Measurements from ENCODE around the gene TNRC6A.
"Not testable (repeated sequence)": the region's sequence is repeated elsewhere in the genome, so short reads cannot be mapped to it uniquely, and the experiment has no call there.

Gene TNRC6A

DNA sequence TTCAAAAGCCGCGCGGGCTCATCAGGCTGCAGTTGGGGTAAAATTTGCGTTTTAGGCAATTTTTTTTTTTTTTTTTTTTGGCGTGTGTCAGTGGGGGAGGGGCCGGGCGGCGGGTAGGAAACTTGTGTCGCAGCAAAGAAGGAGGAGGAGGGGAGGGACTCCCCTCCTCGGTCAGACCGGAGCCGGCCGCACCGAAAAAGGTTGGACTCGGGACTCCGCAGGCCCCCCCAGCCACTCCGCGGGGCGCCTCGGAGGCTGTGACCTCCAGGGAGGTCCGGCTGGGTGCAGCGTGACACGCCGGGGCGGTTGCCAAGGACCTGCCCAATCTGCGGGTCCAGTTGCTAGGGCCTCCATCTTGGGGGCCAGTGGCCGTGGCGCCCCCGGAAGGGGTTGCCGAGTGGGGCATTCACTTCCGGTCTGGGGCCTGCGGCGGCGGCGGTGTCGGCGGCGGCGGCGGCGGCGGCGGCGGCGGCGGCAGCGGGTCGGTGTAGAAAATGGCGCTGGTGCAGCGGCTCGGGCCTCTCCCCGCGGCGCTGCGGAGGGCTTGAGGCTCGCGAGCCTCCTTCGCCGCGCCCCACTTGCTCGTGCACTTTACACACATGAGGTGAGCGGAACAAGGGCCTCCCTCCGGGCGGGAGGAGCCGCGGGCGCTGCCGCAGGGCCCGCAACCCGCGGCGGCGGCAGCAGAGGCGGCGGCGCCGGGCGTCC, at the start of gene TNRC6A:
TNRC6A (plus strand) TSS at position 409 of the 708 bp plus-strand sequence; CDS start at position 600, 191 bp downstream.
- peak; percentile 88 for DNase-seq (ENCODE audit: low spot score)

DNA sequence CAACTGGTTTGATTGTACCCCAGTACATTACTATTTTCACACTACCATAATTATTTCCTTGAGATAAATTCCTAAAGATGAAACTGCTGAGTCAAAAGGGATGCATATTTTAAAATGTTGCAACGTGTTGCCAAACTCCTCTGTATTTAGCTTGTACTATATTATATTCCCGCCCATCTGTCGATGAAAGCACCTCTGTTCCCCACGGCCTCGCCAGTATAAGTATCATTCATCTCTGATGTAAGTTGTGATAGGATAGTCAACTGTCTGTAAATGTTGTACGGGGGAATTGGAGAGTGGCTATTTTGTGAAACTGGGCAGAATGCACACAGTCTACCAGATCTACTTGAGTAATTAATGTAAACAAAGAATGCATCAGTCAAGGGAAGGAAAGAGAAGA, 47.7 kb upstream of the TNRC6A start:
- no peak for DNase-seq (ENCODE audit: low spot score)

DNA sequence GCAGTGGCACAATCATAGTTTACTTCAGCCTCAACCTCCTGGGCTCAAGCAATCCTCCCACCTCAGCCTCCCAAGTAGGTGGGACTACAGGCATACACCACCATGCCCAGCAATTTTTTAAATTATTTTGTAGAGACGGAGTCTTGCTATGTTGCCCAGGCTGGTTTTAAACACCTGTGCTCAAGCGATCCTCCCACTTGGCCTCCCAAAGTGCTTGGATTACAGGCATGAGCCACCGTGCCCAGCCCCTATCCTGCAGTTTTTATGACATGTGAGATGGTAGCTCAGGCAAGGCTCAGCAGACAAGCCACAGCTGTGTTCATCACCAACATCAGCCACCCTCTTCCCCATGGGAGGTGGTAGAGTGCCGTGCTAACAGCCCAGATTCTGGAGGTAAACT, 46.2 kb upstream of the TNRC6A start:
- DNase-seq (ENCODE audit: low spot score), result no peak

DNA sequence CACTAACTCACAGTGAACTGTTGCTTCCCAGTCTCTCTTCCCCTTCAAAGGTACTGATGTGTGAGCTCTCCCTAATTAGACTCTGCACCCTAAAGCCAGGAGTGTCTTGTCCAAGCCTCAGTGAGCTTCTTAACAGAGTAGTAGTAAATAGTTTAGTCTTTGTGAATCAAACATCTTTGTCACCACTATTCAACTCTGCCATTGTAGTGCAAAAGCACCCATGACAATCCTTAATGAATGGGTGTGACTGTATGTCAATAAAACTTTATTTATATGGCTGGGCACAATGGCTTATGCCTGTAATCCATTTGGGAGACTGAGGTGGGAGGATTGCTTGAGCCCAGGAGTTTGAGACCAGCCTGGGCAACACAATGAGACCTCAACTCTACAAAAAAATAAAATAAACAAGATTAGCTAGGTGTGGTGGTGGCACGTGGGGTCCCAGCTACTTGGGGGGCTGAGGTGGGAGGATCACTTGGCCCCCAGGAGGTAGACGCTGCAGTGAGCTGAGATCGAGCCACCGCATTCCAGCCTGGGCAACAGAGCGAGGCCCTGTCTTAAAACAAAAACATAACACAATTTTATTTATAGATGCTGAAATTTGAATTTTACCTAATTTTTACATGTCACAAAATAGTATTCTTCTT, 45.5 kb upstream of the TNRC6A start:
- DNase-seq (ENCODE audit: low spot score), result no peak

DNA sequence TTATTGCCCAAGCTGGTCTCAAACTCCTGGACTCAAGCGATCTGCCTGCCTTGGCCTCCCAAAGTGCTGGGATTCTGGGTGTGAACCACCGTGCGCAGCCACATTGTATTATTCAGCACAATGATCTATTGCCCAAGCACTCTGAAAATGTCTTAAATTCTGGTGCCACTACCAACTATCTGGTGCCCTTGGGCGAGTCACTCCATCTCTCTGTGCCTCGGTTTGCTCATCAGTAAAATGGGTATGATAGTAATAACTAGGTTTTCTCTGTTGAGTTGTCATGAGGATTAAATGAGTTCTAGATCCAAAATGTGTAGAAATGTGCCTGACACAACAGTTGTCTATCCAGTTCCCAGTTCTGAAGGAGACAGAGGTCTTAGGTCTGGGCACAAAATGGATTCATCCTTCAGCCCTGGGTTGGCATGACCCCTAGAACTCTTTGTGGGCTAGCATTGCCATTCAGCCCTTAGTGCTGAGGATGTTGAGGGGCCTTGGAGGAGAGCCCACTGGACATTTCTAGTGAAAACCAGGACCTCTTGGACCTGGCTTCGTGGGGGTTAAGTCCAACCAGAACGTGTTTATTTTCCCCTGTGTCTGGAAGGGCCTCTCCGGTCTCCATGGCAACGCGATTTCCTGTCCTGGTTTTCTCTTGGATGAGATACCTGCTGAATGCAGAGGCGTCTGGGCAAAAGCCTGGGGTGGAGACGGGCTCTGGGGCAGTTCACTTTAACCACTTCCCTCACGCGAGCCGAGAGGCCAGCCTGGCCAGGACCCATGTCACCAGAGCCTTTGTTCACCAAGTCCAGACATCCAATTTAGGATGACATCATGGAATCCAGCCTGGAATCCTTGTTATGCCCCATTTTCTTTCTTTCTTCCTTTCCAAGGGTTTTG, 43.7 kb upstream of the TNRC6A start:
- DNase-seq (ENCODE audit: low spot score), result no peak

DNA sequence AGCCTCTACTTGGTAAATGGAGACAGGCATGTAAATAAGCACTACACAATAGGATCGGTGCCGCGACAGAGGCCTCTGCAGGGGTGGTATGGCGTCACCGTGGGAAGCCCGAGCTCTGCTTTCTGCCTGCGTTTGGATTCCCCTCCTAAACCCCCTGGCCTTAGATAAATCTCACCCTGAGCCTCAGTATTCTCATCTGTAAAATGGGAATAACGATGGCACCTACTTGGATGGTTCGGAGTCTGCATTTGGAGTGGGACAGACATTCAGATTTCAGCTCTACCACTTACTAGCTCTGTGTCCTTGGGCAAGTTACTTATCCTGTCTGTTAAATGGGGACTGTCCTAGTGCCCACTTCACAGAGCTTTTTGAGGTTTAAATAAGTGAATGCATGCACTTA, 42.8 kb upstream of the TNRC6A start:
- DNase-seq (ENCODE audit: low spot score), result no peak

DNA sequence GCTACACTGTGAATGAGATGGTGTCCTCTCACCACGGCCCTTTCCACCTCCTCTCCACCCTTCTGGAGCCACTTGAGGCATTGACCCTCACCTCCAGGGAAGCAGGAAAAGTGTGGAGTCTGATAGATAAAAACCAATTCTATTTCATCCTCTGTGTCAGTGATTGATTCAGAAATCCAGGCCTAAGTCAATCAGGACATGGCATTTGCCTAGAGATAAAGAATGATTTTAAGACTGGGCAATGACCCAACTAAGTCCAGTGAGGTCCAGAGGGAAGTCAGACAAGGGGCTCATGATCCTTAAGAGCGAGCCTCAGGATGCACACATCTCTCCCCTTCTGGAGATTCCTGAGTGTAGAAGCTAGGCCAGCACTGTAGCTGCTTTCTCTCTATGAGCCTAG, 41.1 kb upstream of the TNRC6A start:
- DNase-seq (ENCODE audit: low spot score), result no peak

DNA sequence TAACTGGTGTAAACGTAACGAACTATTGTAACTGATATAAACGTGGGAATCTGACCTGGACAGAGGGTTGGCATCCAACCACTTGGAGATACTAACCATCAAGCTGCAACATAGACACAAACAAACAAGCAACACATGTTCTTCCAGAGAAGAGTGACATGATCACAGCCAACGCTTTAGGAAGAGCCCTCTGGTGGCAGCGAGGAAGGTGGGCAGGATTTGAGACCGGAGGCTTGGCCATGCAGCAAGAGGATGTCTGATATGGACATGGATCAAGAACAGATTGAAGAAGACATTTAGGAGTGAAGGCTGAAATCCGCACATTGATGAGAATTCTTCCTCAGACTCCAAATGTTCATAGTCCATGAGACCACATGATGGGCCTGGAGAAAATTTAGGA, 40.3 kb upstream of the TNRC6A start:
- peak; percentile 67 for DNase-seq (ENCODE audit: low spot score)

DNA sequence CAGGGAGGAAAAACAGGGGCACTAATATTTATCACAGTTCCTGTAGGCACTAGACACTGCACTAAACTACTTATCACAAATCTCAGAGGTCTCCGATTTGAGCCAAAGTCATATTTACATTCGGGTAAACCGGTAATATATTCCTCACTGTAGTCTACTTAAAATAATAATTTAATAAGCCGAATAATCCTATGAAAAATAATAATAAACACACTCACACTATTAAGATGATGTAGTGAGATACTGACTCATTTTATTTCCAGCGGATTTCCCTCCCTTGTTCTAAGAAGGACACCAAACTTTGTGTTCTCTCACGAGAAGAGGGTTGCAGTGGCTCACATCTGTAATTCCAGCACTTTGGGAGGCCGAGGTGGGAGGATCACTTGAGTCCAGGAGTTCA, 36.6 kb upstream of the TNRC6A start:
- no peak for DNase-seq (ENCODE audit: low spot score)

DNA sequence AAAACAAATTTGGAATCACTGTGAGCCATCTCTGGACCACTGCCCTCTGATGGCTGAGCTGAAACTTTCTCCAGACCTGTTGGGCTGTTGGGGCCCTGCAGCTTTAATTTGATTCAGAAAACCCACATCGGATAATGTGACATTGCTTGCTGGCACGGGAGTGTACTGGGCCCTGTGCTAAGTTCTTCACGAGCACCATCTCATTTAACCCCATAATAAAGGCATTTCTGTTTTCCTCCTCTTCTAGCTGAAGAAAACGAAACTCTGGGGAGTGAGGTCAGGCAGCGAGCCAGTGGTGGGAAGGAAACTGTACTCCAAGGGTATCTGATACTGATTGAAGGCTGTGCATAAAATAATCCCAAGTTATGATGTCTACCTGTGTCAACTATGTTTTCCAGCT, 34.5 kb upstream of the TNRC6A start:
- no peak for DNase-seq (ENCODE audit: low spot score)

DNA sequence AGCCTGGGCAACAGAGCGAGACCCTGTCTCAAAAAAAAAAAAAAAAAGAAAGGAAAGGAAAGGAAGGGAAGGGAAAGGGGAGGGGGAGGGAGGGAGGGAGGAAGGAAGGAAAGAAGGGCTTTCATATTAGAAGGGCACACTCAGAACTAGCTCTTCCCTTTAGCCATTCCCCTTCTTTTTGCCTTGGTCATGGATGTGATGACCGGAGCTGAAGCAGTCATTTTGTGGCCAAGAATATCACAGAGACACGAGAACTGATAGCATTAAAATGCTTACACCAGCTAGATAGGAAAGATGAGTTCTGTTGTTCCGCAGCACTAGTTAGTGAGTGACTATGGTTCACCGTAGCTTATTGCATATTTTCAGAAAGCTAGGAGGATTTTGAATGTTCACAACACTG, 32.8 kb upstream of the TNRC6A start:
- no peak for DNase-seq (ENCODE audit: low spot score)

DNA sequence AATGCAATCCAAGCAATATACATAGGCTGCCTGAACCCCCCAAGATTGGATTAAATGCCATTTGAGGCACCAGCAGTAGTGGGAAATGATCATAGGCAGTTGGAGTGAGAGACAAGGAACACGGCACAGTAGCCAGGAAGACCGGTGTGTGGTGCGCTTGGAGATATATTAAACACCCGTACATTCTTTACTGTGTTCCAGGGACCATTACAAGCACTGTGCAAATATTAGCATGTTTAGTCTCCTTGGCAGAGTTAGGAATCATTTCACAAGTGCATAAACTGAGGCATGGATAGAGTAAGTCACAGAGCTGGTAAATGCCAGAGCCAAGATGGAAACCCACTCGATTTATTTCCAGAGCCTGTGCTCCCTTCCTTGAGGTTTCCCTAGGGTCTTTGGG, 31.1 kb upstream of the TNRC6A start:
- no peak for DNase-seq (ENCODE audit: low spot score)

DNA sequence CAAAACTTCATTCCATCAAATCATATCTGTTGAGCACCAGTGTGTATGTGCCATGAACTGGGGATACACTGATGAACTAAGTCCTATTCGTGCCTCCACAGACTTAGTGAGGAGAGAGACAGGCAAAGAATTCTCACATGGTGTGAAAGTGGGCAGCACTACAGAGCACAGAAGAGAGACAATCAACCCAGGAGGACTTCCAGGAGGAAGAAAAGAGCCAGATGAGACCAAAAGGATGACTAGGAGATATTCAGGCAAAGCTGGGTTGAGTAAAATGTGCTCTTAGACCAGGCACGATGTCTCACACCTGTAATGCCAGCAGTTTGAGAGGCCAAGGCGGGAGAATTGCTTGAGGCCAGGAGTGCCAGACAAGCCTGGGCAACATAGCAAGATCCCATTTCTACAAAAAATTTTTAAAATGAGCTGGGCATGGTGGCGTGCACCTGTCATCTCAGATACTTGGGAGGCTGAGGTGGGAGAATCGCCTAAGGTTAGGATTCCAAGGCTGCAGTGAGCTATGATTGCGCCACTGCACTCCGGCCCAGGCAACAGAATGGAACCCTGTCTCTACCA, 30.2 kb upstream of the TNRC6A start:
- DNase-seq (ENCODE audit: low spot score), result no peak

DNA sequence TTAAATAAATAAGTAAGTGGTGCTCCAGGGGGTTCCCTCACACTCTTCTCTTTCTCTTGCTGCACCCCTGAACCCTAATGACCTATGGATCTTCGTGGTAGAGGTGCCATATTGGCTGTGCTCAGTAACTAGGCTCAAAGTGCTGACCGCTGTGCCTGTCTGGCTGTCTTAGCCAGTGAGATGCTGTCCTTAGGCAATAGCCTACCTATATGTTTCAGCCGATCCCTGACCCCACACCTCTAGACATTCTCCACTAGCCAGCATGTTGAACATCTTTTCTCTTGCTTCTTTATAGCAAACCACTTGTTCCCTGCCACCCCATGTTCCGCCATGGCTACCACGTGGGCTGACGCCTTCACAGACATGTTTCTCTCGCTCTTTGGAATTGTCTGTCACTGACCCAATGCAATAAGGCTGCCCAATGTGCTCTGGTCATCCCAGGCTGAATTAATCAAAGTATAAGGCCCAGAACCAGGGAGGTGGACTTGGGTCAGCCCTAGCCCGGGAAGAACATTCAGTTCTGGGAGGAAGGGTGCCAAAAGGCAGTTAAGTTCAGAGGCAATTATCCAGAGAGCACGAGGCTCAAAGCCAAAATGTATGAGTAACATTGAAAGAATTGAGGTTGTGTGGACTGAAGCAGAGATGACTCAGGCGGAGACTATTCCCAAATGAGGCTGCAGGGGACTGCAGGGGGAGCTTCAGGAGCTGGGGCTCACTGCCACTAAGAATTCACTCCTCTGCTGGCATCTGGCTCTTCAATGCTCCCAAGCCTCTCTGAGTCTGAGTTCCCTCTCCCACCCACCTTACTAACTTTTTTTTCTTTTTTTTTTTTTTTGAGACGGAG, 28.7 kb upstream of the TNRC6A start:
- peak; percentile 97 for DNase-seq (ENCODE audit: low spot score)

DNA sequence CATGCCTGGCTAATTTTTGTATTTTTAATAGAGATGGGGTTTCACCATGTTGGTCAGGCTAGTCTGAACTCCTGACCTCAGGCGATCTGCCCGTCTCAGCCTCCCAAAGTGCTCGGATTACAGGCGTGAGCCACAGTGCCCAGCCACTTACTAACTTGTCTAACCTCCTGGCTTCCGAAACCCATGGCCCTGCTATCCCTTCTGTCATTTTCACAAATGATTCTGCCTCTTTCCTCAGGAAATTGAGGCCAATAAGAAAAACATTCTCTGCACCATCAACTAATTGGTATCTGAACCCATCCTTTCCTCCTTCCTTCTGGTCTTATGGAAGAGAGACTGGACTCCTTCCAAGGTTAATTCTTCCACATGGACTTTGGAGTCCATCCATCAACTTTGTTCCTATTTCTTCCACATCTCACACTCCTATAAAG, 27.9 kb upstream of the TNRC6A start:
- DNase-seq (ENCODE audit: low spot score), result no peak

DNA sequence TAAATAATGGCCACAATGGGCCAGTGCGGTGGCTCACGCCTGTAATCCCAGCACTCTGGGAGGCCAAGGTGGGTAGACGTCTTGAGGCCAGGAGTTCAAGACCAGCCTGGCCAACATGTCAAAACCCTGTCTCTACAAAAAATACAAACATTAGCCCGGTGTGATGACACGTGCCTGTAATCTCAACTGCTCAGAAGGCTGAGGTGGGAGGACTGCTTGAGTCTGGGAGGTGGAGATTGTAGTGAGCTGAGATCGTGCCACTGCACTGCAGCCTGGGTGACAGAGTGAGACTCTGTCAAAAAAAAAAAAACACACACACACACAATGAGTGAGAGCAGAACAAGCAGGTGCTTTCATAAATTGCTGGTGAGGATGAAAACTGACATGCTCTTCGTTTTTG, 21.7 kb upstream of the TNRC6A start:
- DNase-seq (ENCODE audit: low spot score), result not testable (repeated sequence)

DNA sequence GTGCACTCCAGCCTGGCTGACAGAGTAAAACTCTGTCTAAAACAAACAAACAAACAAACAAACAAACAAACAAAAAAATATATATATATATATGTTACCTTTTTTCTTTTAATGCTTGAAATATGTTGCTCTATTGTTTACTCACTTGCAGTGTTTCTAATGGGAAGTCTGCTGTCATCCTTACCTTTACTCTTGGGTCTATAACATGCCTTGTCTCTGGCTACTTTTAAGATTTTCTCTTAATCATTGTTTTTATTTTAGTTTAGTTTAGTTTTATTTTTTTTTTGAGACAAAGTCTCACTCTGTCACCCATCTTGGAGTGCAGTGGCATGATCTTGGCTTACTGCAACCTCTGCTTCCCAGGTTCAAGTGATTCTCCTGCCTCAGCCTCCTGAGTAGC, 16.1 kb upstream of the TNRC6A start:
- DNase-seq (ENCODE audit: low spot score), result no peak

DNA sequence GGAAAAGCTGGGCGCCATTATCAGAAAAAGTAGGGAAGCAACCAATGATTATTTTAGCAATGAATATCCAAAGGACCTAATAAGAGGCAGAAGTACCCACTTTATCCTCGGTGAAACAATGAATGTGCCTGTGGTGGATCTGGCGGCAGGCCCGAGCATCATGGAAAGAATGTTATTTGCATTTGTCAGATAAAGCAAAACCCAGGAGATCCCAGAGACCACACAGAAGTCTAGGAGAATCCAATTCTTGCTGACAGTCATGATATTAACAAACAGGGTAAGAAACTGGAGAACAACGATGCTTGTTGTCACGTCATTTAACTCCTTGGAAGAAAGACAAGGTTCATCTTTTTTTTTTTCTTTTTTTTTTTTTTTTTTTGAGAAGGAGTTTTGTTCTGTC, 12.0 kb upstream of the TNRC6A start:
- no peak for DNase-seq (ENCODE audit: low spot score)

DNA sequence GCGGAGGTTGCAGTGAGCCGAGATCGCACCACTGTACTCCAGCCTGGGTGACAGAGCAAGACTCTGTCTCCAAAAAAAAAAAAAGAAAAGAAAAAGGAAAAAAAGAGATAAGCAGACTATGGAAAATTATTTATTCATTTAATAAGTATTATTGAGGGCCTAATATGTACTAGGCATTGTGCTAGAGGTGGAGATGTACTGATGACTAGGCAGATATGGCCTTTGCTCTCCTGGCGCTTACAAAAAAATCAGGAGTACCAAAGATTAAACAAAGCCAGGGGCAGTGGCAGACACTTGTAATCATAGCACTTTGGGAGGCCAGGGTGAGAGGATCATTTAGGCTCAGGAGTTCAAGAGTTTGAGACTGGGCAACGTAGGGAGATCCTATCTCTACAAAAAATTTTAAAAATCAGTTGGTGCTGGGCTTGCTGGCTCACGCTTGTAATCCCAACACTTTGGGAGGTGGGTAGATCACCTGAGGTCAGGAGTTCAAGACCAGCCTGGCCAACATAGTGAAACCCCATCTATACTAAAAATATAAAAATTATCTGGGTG, 10.4 kb upstream of the TNRC6A start:
- DNase-seq (ENCODE audit: low spot score), result no peak

DNA sequence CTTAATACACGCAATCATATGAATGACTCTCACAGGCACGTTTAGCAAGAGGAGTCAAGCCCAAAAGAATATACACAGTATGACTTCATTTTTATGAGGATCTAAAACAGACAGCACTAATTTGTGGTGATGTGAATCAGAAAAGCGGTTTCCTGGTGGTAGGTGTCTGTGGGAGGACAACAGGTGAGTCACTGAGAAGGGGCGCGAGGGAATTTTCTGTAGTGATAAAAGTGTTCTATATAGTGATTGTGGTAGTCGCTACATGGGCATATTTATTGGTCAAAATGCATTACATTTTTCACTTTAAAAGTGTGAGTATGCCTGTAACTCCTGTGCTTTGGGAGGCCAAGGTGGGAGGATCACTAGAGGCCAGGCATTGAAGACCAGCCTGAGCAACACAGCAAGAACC, 7.6 kb upstream of the TNRC6A start:
- DNase-seq (ENCODE audit: low spot score), result peak; percentile 82

DNA sequence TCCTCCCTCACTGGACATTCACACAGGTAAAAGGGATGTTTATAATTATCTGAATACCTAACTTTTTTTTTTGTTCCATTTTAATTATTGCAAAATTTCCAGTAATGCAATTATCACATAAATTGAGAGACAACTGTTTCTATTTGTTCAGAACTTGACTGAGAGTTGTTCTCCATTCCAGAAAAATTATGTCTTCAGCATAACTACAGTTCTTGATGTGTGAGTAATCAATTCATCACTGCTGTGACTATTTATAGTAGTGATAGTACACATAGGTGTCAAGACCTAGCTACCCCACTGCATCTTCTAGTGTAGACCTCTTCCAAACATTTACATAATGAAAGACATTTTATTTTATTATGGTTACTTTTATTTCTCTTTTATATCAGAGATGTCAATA, 5.8 kb upstream of the TNRC6A start:
- DNase-seq (ENCODE audit: low spot score), result peak; percentile 59

All from RKO (cell line).